Spleen (tissue), 7 donors: ENCODE data around the gene POP4.

Source experiments
- POLR2A ChIP-seq, 3 donors: fragments of 450-650 bp; IDR thresholded peaks; one replicate each; pipeline ENCODE4 v1.5.1; 2017; ENCODE audit warnings: antibody characterized with exemption in 3 of 3, mild to moderate bottlenecking in 1 of 3
- TF ChIP-seq, protein P1 (sequence below), 11 experiments: fragments of 200-600 bp in 7 of 11; fragments of 450-650 bp in 4 of 11; sonication (generic) in 4 of 11; IDR thresholded peaks in 8 of 11; conservative IDR thresholded peaks in 3 of 11; 1 replicate in 7 of 11; 2 replicates in 4 of 11; pipeline versions ENCODE4 v1.4.0 to v1.8.0; 2016 to 2021; ENCODE audit warnings: antibody characterized with exemption in 11 of 11, inconsistent platforms in 4 of 11, mild to moderate bottlenecking in 1 of 11
- donor health status: DM: no; HTN: no; CAD: no; lungs with moderate emphysema.
- donor health status: DM: no; HTN: no; CAD: no.
- donor health status: DM: no; HTN: no; CAD: no.

- TF ChIP-seq, protein P1, sequence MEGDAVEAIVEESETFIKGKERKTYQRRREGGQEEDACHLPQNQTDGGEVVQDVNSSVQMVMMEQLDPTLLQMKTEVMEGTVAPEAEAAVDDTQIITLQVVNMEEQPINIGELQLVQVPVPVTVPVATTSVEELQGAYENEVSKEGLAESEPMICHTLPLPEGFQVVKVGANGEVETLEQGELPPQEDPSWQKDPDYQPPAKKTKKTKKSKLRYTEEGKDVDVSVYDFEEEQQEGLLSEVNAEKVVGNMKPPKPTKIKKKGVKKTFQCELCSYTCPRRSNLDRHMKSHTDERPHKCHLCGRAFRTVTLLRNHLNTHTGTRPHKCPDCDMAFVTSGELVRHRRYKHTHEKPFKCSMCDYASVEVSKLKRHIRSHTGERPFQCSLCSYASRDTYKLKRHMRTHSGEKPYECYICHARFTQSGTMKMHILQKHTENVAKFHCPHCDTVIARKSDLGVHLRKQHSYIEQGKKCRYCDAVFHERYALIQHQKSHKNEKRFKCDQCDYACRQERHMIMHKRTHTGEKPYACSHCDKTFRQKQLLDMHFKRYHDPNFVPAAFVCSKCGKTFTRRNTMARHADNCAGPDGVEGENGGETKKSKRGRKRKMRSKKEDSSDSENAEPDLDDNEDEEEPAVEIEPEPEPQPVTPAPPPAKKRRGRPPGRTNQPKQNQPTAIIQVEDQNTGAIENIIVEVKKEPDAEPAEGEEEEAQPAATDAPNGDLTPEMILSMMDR (IDR thresholded peaks at IDR 0.05 in 8 of 11, conservative IDR thresholded peaks at IDR 0.05 in 3 of 11): no peak
- no peak for TF ChIP-seq POLR2A (IDR thresholded peaks at IDR 0.05)
These were observed 6.0 kb downstream of the POP4 start for GRCh38 chr19:29612121-29612520.
